ENCODE data around the gene ZNF239. TPM values are rescaled to one million over a fixed set of nuclear protein-coding genes. Genes with fewer than 3 reads are reported as not detected.
"Not testable (repeated sequence)": the region's sequence is repeated elsewhere in the genome, so short reads cannot be mapped to it uniquely, and the experiment has no call there.

ZNF239 gene
- total RNA-seq, 4 donors from 2014 or later: 2.6 to 17.3 (median 3.8) TPM

- Histone ChIP-seq H3K27ac (no peak overlapping the region), H3K36me3 (peaks cover 0 to 13% (median 0%) of the 10 kb centered on the region in 3 donors), H3K27me3 (no peaks in the 10 kb centered on the region), H3K9me3 (peaks cover 0 to 7% (median 0%) of the 10 kb centered on the region in 4 donors), H3K4me1 (no peaks in the 10 kb centered on the region), H3K4me3 (no peak overlapping the region)
- DNase-seq: no peak
- TF ChIP-seq POLR2A (IDR thresholded peaks at IDR 0.05) (no peak), CTCF (IDR thresholded peaks at IDR 0.05) (no peak)
These were observed 36.2 kb upstream of the ZNF239 start for GRCh38 chr10:43610636-43611035.

- H3K4me3 ChIP-seq: peak overlapping the region; percentile 84 to 97 (median 93)
- no peaks in the 10 kb centered on the region for H3K4me1 ChIP-seq
- DNase-seq: no peak
- no peak overlapping the region for H3K27ac ChIP-seq
- no peaks in the 10 kb centered on the region for H3K9me3 ChIP-seq
- no peaks in the 10 kb centered on the region for H3K36me3 ChIP-seq
- no peak for TF ChIP-seq POLR2A (IDR thresholded peaks at IDR 0.05)
- no peak for TF ChIP-seq CTCF (IDR thresholded peaks at IDR 0.05)
- H3K27me3 ChIP-seq: no peaks in the 10 kb centered on the region
These were observed 32.8 kb upstream of the ZNF239 start for GRCh38 chr10:43607199-43607573.

- no peaks in the 10 kb centered on the region for H3K9me3 ChIP-seq
- no peaks in the 10 kb centered on the region for H3K4me1 ChIP-seq
- H3K4me3 ChIP-seq: peak within 1 kb of the TSS; percentile 84 to 97 (median 93)
- H3K36me3 ChIP-seq: no peaks in the 10 kb centered on the region
- TF ChIP-seq POLR2A (IDR thresholded peaks at IDR 0.05) (peak in 1 of 2 donors; percentile 16), CTCF (IDR thresholded peaks at IDR 0.05) (peak in 1 of 6 experiments; percentile 1)
- H3K27me3 ChIP-seq: no peaks in the 10 kb centered on the region
- peak; percentile 59 to 85 (median 71) for DNase-seq
- peak within 1 kb of the TSS; percentile 21 to 81 (median 45) for H3K27ac ChIP-seq
These were observed 32.1 kb upstream of the ZNF239 start, which contains the start of gene ZNF485 for GRCh38 chr10:43606323-43607198. TSS of gene ZNF485 (plus strand) at chr10:43606438. CDS start at chr10:43607051, 613 bp downstream.

- DNase-seq: no peak
- Histone ChIP-seq H3K27me3 (no peaks in the 10 kb centered on the region), H3K9me3 (no peaks in the 10 kb centered on the region), H3K4me1 (no peaks in the 10 kb centered on the region), H3K4me3 (peak overlapping the region; percentile 84 to 97 (median 93)), H3K27ac (peak overlapping the region in 1 of 4 donors; percentile 81), H3K36me3 (no peaks in the 10 kb centered on the region)
- TF ChIP-seq POLR2A (IDR thresholded peaks at IDR 0.05) (no peak), CTCF (IDR thresholded peaks at IDR 0.05) (no peak)
These were observed 31.5 kb upstream of the ZNF239 start for GRCh38 chr10:43605850-43606322.

- not testable (repeated sequence) for H3K9me3 ChIP-seq, H3K36me3 ChIP-seq, H3K4me3 ChIP-seq, H3K27me3 ChIP-seq, DNase-seq, H3K27ac ChIP-seq, H3K4me1 ChIP-seq
These were observed 27.2 kb upstream of the ZNF239 start for GRCh38 chr10:43601576-43601975.

GRCh38 chr10:43599333-43599732 lies 24.9 kb upstream of the ZNF239 start:
- H3K36me3 ChIP-seq: no peaks in the 10 kb centered on the region

More at GRCh38 chr10:43599333-43599732, 24.9 kb upstream of the ZNF239 start:
- H3K9me3 ChIP-seq: no peaks in the 10 kb centered on the region
- H3K27me3 ChIP-seq: no peaks in the 10 kb centered on the region
- no peak for TF ChIP-seq POLR2A (IDR thresholded peaks at IDR 0.05)
- no peak for TF ChIP-seq CTCF (IDR thresholded peaks at IDR 0.05)
- no peak for DNase-seq
- no peak overlapping the region for H3K4me3 ChIP-seq
- no peak overlapping the region for H3K27ac ChIP-seq
- H3K4me1 ChIP-seq: peaks cover 0 to 21% (median 2%) of the 10 kb centered on the region in 4 donors

All from Peyer's patch (tissue), 4 donors.